ENCODE results near the gene AHRR. TPM values are rescaled to one million over a fixed set of nuclear protein-coding genes. Genes with fewer than 3 reads are reported as not detected.

Gene AHRR
- total RNA-seq, 1 experiment from 2014 or later, result 2.2 TPM

GRCh38 chr5:388266-389196 is 67.0 kb downstream of the AHRR start:
- H3K4ac ChIP-seq (ENCODE audit: low read depth, low read length), result no peak overlapping the region; the same call in 1 of the 2 replicates
- H2BK5ac ChIP-seq (ENCODE audit: insufficient read length, low read length), result no peak overlapping the region
- H2AFZ ChIP-seq (ENCODE audit: low read length), result no peak overlapping the region
- no peak overlapping the region for H4K8ac ChIP-seq (replicated peaks; ENCODE audit: insufficient read length, low read depth, low read length)
- H2BK120ac ChIP-seq (ENCODE audit: low read depth, low read length, poor library complexity, severe bottlenecking), result no peak overlapping the region
- no peak overlapping the region for H2BK15ac ChIP-seq (ENCODE audit: low read depth, low read length)
- no peak overlapping the region for H3K9ac ChIP-seq (ENCODE audit: extremely low read depth, insufficient read length, low read length)
- no peak overlapping the region for H2AK5ac ChIP-seq (ENCODE audit: insufficient read length, low read length)
- no peak overlapping the region for H3T11ph ChIP-seq (ENCODE audit: low read length)
- no peak overlapping the region for H4K5ac ChIP-seq (ENCODE audit: insufficient read length, low read depth, low read length)
- H3K9me3 ChIP-seq (ENCODE audit: control insufficient read depth, low read depth, low read length), result no peaks in the 10 kb centered on the region
- no peak overlapping the region; the same call in 1 of the 2 replicates for H3K14ac ChIP-seq (ENCODE audit: insufficient read depth, low read length)
- no peak overlapping the region for H3K27ac ChIP-seq (ENCODE audit: insufficient read length, low read depth, low read length)
- Mint-ChIP-seq H3K9me3 (no peaks in the 10 kb centered on the region; a peak in 2 of 5 replicates), H3K36me3 (ENCODE audit: insufficient read depth in 1 of 3, low read depth in 3 of 3) (peaks cover 0 to 7% (median 0%) of the 10 kb centered on the region in 3 experiments; a peak in 1 of 7 replicates), H3K4me3 (no peak overlapping the region), H3K27ac (no peak overlapping the region; a peak in 1 of 7 replicates), H3K4me1 (peaks cover 18 to 31% of the 10 kb centered on the region in 2 experiments), H3K27me3 (ENCODE audit: low read depth) (peaks cover 8% of the 10 kb centered on the region)
- H4K20me1 ChIP-seq (ENCODE audit: control insufficient read depth, insufficient read depth, insufficient read length), result peaks cover 3% of the 10 kb centered on the region
- no peak overlapping the region for H3K4me2 ChIP-seq (ENCODE audit: insufficient read depth, insufficient read length, low read length)
- no peaks in the 10 kb centered on the region for H3K79me2 ChIP-seq (ENCODE audit: insufficient read depth, low read length)
- peak overlapping the region; percentile 17 for H3K18ac ChIP-seq (ENCODE audit: insufficient read length, low read depth, low read length)
- H2BK12ac ChIP-seq (ENCODE audit: insufficient read length, low read depth, low read length), result no peak overlapping the region
- WGBS (ENCODE audit: extremely low coverage, insufficient read length, low lambda C conversion rate), result no CpG with 5 or more reads among the region's 34 CpGs
- no peak overlapping the region for H2BK20ac ChIP-seq (ENCODE audit: low read depth, low read length, poor library complexity, severe bottlenecking)
- H3K23ac ChIP-seq (ENCODE audit: insufficient read length, low read depth, low read length), result no peak overlapping the region
- TF ChIP-seq CTCF (conservative IDR thresholded peaks at IDR 0.05), result no peak
- H4K91ac ChIP-seq (ENCODE audit: insufficient read length, low read depth, low read length), result peak overlapping the region; percentile 50
- H3K4me1 ChIP-seq (ENCODE audit: insufficient read depth, low read length), result no peaks in the 10 kb centered on the region
- DNase-seq, result no peak
- no peak overlapping the region for H3K56ac ChIP-seq (ENCODE audit: insufficient read length, low read depth, low read length)
- no peaks in the 10 kb centered on the region for H3K79me1 ChIP-seq (ENCODE audit: insufficient read depth, low read depth, low read length, poor library complexity, severe bottlenecking)
- no peaks in the 10 kb centered on the region; the same call in 1 of the 2 replicates for H3K27me3 ChIP-seq (ENCODE audit: insufficient read depth, low read length)
- H3K23me2 ChIP-seq (ENCODE audit: insufficient read length, low read depth, low read length, poor library complexity, severe bottlenecking), result no peaks in the 10 kb centered on the region
